ENCODE data around the gene RAD51. TPM values are rescaled to one million over a fixed set of nuclear protein-coding genes. Genes with fewer than 3 reads are reported as not detected.

The RAD51 gene
- total and polyA plus RNA-seq, 4 donors = 0.95 to 2.2 (median 1.2) TPM

GRCh38 chr15:40764629-40765103 is 69.7 kb downstream of the RAD51 start:
- DNase-seq = peak in 2 of 3 donors; percentile 31 to 58
- H3K9me3 ChIP-seq (ENCODE audit: control insufficient read depth in 4 of 4, insufficient read depth in 3 of 4, low read length in 3 of 4) = no peaks in the 10 kb centered on the region
- no peaks in the 10 kb centered on the region for H3K27me3 ChIP-seq (ENCODE audit: control insufficient read depth in 3 of 3, insufficient read depth in 3 of 3, low read length in 2 of 3)
- TF ChIP-seq CTCF (IDR thresholded peaks at IDR 0.05; ENCODE audit: control extremely low read depth, extremely low read depth) = no peak
- ATAC-seq (ENCODE audit: insufficient read depth, low FRiP score) = no peak
- H3K9ac ChIP-seq (ENCODE audit: insufficient read depth in 1 of 2, low read length in 2 of 2) = peak overlapping the region in 1 of 2 donors; percentile 72
- H3K27ac ChIP-seq (ENCODE audit: low read depth in 1 of 2, low read length in 1 of 2) = peak overlapping the region in 1 of 2 donors; percentile 89
- no peak overlapping the region for H3K4me3 ChIP-seq
- peaks cover 0 to 14% (median under 1%) of the 10 kb centered on the region in 4 donors for H3K36me3 ChIP-seq (ENCODE audit: control insufficient read depth in 4 of 4, insufficient read depth in 4 of 4, low read length in 4 of 4)
- H3K4me1 ChIP-seq (ENCODE audit: control insufficient read depth in 5 of 5, insufficient read depth in 5 of 5, low read length in 5 of 5) = peaks cover 0 to 31% (median 0%) of the 10 kb centered on the region in 5 donors
- WGBS, 2 donors = 22 to 30% methylated on average over 8 of the region's 8 CpGs

GRCh38 chr15:40766194-40766815 is 71.3 kb downstream of the RAD51 start:
- H3K4me3 ChIP-seq = no peak overlapping the region
- H3K36me3 ChIP-seq (ENCODE audit: control insufficient read depth in 4 of 4, insufficient read depth in 4 of 4, low read length in 4 of 4) = peaks cover 0 to 18% (median 3%) of the 10 kb centered on the region in 4 donors
- 85 to 94% methylated on average over 7 of the region's 7 CpGs for WGBS, 2 donors
- H3K9me3 ChIP-seq (ENCODE audit: control insufficient read depth in 4 of 4, insufficient read depth in 3 of 4, low read length in 3 of 4) = no peaks in the 10 kb centered on the region
- peaks cover 0 to 31% (median 0%) of the 10 kb centered on the region in 5 donors for H3K4me1 ChIP-seq (ENCODE audit: control insufficient read depth in 5 of 5, insufficient read depth in 5 of 5, low read length in 5 of 5)
- H3K27ac ChIP-seq (ENCODE audit: low read depth in 1 of 2, low read length in 1 of 2) = no peak overlapping the region
- ATAC-seq (ENCODE audit: insufficient read depth, low FRiP score) (no peak), DNase-seq (no peak)
- no peaks in the 10 kb centered on the region for H3K27me3 ChIP-seq (ENCODE audit: control insufficient read depth in 3 of 3, insufficient read depth in 3 of 3, low read length in 2 of 3)
- H3K9ac ChIP-seq (ENCODE audit: insufficient read depth in 1 of 2, low read length in 2 of 2) = no peak overlapping the region
- TF ChIP-seq CTCF (IDR thresholded peaks at IDR 0.05; ENCODE audit: control extremely low read depth, extremely low read depth) = no peak

GRCh38 chr15:40766906-40767837 is 72.2 kb downstream of the RAD51 start:
- H3K9ac ChIP-seq (ENCODE audit: insufficient read depth in 1 of 2, low read length in 2 of 2) = no peak overlapping the region
- no peaks in the 10 kb centered on the region for H3K27me3 ChIP-seq (ENCODE audit: control insufficient read depth in 3 of 3, insufficient read depth in 3 of 3, low read length in 2 of 3)
- H3K27ac ChIP-seq (ENCODE audit: low read depth in 1 of 2, low read length in 1 of 2) = no peak overlapping the region
- no peak for ATAC-seq (ENCODE audit: insufficient read depth, low FRiP score)
- H3K9me3 ChIP-seq (ENCODE audit: control insufficient read depth in 4 of 4, insufficient read depth in 3 of 4, low read length in 3 of 4) = no peaks in the 10 kb centered on the region
- WGBS, 2 donors = 92 to 95% methylated on average over 32 of the region's 32 CpGs
- no peak overlapping the region for H3K4me3 ChIP-seq
- DNase-seq = no peak
- peaks cover 0 to 31% (median 0%) of the 10 kb centered on the region in 5 donors for H3K4me1 ChIP-seq (ENCODE audit: control insufficient read depth in 5 of 5, insufficient read depth in 5 of 5, low read length in 5 of 5)
- H3K36me3 ChIP-seq (ENCODE audit: control insufficient read depth in 4 of 4, insufficient read depth in 4 of 4, low read length in 4 of 4) = peaks cover 2 to 19% (median 5%) of the 10 kb centered on the region in 4 donors
- TF ChIP-seq CTCF (IDR thresholded peaks at IDR 0.05; ENCODE audit: control extremely low read depth, extremely low read depth) = no peak
